Medulla oblongata (tissue), 1 donor: ENCODE data around the gene CLCA2.

Source experiments
- DNase-seq: peaks from one replicate; pipeline ENCODE4 v3.0.0-alpha.2; 2015; ENCODE audit errors: extremely low spot score

CLCA2 gene

DNA sequence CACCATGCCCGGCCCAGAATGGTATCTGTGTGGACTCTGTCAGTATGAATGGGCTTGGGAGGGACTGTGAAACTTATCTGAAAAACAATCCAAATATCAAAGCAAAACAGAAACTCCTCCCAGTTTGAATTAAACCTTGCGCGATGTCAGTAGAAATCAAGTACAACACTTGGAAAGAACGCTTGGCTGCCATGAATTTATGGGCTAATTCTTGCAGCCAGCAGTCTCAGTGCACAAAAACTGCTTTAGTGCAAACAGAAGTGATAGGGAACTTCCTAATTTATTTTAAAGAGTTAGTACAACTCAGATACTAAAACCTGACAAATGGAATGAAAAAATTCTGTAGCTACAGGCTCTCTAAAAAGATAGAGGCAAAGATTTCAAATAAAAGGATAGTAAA is 53.3 kb downstream of the CLCA2 start:
- no peak for DNase-seq

- no peak for DNase-seq
Observed at GRCh38 chr1:86477682-86478081, 53.7 kb downstream of the CLCA2 start.

- DNase-seq = no peak
Observed at GRCh38 chr1:86478416-86479156, 54.6 kb downstream of the CLCA2 start.

DNA sequence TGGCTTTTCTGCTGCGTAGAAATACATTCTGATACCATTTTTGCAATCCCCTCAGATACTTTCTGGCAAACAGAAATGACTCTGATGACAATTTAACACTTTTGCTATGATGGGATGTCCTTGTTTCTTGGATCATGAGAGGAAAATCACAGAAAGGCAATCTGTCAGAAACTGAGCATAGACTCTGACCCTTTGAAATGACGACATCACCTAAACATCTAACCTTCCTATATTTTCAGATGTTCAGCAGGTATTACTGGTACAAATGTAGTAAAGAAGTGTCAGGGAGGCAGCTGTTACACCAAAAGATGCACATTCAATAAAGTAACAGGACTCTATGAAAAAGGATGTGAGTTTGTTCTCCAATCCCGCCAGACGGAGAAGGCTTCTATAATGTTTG is 58.0 kb downstream of the CLCA2 start:
- no peak for DNase-seq

- DNase-seq = no peak
Observed at GRCh38 chr1:86487131-86487810, 63.3 kb downstream of the CLCA2 start.

- DNase-seq = no peak
Observed at GRCh38 chr1:86487811-86488141, 63.8 kb downstream of the CLCA2 start.

- DNase-seq = no peak
Observed at GRCh38 chr1:86489242-86489878, 65.4 kb downstream of the CLCA2 start.

DNA sequence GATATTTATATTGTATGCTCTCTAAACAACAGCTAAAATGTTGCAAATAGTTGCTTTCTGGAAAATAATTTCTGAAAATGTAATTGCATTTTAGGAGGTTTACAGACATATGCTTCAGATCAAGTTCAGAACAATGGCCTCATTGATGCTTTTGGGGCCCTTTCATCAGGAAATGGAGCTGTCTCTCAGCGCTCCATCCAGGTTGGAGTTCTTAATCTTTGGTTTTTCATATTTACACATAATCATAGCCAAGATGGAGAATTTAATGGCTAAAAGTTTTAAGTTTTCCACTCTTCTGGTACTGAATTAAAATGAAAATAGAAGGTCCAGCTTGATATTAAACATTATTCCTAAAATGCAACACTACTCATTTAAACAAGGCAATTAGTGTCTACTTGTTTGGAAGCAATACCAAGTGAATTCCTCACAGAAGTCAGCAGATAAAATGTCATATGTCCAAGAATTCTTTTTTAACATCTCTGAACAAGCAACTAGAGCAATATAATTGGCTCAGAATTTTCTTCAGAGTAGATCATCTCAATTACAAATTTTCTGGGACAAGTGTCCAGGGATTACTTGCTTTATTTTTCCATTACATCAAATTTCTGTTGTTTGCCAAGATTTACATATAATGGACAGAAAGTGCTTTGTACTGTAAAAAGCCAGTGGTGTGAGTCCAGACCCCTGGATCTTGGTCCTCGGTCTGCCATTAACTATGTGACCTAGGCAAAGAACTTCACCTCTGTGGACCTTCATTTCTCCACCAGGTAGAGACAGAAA is 67.4 kb downstream of the CLCA2 start:
- DNase-seq = no peak

DNA sequence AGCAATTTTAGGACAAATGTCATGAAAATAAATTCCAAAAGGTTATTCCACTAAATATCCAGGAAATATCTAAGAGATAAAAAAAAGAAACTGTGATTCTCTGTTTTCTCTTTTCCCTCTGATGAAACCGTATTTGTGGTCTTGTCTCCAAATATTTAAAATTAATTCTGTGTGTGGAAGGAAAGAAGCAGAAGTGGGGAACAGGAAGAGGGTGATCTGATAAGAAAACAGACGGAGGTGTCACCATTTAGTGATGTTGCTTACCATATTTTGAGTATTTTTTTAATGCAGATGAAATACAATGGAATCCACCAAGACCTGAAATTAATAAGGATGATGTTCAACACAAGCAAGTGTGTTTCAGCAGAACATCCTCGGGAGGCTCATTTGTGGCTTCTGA is 74.3 kb downstream of the CLCA2 start:
- no peak for DNase-seq

DNA sequence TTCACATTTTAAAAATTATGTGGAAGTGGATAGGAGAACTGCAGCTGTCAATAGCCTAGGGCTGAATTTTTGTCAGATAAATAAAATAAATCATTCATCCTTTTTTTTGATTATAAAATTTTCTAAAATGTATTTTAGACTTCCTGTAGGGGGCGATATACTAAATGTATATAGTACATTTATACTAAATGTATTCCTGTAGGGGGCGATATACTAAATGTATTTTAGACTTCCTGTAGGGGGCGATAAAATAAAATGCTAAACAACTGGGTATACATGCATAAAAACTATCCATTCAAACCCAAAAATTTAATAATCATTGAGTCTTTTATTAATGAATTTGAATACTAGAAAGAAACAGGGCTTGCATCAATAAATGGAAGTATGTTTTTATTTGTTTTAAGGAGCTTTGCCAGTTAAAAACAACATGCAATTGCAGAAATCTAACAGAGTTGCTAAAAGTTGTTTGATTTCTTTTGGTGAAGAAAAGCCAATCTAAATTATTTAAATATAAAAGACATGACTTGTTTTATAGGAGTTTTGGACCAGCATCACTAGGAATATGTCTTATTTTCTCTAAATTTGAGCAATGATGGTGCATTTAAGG is 76.1 kb downstream of the CLCA2 start:
- DNase-seq = no peak

- no peak for DNase-seq
Observed at GRCh38 chr1:86500714-86501113, 76.7 kb downstream of the CLCA2 start.

DNA sequence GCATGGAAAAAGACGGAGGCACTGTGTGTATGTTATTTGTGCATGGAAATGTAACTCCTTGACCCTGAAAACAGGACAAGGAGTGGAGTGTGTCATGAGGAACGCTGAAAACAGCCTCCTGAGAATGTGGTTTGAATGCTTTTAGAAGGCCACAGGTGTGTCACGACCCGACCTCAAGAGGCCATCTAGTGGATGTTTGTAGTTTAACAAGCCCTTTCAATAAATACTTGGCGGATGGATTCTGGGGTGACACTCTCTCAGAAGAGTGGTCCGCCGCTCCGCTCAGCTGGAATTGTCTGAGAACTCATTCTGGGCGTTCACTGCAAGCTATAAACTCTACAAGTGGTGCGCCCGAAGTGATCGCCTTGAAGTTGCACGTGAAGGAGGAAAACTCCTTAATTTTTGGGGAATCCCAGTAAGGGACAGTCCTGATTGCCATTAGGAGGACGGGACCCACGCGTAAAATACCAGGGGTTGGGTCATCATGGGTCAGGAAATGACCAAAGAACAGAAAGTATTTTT is 78.2 kb downstream of the CLCA2 start:
- peak; percentile 28 for DNase-seq

DNA sequence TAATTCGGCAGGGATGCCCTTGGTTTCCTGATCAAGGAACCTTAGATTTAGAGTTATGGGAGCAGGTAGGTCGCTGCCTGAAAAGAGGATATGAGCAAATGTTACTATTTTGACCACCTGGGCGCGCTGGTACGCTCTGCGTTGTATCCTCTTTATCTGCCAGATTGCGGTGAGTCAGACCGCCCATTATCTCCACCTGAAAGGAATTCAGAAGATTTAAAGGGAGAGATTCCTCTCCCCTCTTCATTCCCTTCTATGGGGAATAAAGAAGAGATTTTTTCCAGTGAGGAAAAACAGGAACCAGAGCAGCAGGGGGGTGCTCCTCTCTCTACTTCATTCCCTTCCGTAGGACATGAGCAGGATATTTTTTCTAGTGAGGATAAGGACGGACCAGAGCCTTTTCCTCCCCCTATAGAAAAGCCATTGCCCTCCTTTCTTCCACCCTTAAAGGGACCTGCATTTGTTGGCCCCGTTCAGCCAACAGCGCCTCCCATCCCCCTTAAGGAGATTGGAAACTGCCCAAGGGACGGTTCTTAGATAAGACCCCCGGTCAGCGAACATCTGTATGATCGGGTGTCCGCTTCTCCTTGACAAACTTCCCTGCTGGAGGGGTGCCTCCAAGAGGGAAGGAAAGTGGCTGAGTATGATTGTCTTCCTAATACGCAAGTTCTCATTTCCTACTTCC is 78.9 kb downstream of the CLCA2 start:
- peak; percentile 29 for DNase-seq

DNA sequence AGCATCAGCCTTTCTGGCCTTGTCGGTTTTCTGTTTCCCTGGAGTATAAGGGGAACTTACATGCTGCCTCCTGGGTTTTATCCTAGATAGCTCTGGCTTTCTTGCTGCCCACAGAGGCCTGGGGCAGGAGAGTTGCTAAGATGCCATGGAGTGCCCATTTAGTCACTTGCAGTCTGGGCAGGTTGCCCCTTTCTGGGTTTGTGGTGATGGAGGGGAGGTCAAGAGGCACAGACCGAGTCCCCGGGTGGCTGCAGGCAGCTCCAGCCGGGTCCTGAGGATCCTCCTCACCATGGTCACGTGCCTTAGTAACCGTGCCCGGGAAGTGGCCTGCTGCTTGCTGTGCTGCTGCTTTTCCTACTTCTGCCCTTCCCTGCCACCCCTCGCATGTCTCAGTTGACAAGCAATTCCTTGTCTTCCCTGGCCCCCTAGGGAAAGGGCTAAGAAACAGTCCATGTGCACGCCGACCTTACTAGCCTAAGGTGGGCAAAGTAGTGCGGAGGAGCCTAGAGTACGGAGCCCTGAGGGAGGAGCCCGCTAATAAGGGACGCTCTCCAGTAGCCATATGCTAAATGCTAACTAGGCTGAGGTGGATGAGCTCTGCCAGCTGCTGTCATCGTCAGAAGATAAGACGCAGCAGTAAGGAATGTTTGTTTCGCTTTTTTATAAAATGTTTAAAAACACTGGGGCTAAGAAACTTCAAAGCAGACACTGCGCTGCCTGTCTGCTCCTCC is 79.6 kb downstream of the CLCA2 start:
- peak; percentile 71 for DNase-seq

DNA sequence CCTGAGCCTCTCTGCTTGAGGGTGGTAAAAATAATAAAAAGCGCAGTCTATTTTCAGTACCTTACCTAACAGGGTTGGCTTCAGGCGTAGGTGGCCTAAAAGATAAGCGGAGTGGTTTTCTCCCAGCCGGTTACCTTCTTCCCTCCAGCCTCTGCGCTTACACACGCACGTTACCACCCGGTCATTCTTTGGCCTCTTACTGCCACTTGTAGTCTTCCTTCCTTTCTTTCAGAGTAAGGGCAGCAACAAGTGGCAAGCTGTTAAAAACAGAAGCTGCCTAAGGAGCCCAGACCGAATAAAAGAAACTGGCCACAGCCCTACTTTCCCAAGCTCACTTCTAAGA is 80.1 kb downstream of the CLCA2 start:
- peak; percentile 52 for DNase-seq

DNA sequence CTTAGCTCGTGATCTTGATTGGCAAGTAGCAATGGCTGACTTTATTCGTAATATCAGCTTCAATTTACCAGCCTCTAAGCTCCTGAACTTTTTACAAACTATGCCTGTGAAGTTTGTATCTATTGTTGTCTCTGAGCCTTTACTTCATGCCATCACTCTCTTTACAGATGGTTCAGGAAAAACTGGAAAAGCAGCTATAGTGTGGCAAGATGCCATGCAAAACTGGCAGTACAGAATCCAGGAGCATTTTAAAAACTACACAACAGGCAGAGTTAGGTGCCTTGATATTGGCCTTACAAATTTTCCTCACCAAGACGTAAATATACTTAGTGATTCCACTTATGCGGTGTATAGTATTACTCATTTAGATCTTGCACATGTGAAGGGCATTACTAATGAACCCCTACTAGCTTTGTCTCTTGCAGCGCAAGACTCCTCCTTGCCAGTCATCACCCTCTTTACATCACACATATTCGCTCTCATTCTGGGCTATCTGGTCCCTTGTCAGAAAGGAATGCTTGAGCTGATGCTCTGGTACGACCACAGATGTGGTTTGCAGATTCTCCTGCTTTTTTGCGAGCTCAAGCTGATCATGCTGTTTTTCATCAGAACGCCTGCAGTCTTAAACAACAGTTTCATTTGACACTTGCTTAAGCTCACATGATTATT is 81.1 kb downstream of the CLCA2 start:
- no peak for DNase-seq

GRCh38 chr1:86505564-86505902 is 81.6 kb downstream of the CLCA2 start:
- DNase-seq = no peak
